ENCODE results near the gene ETF1.

DNA sequence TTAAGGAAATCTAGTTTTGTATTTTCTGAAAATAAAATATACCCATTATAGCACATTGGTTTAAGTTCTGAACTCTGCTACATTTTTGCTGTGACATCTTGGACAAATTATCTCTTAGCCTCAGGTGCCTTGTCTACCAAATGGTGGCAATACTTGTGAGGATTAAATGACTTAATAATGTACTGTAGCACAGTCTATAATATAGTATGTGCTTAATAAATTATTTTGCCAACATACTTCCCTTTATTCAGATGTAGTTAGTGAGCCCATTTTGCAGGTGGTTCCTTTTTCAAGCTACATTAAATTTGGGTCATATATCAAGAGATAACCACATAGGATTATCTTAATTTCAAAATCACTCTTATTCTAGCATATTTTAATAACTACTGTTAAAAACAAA lies 3.2 kb downstream of the ETF1 start:
- TF ChIP-seq CTCF (IDR thresholded peaks at IDR 0.05) (no peak), EZH2 (IDR thresholded peaks at IDR 0.05; ENCODE audit: borderline replicate concordance, insufficient read depth, low read depth, low read length, poor library complexity, severe bottlenecking) (no peak)

Data from B cell (primary cell).